PFSK-1 (cell line): ENCODE data around the gene OR1I1.

Experiments
- POLR2AphosphoS5 ChIP-seq: IDR thresholded peaks from 2 replicates; pipeline ENCODE4 v1.6.1; 2012; ENCODE audit warnings: low read depth, mild to moderate bottlenecking, control low read depth, low read length, moderate library complexity
- REST ChIP-seq, 2 experiments: IDR thresholded peaks; 2 replicates each; pipeline versions ENCODE4 v1.6.1 to v1.8.0; 2011 to 2012; ENCODE audit warnings: low read depth in 2 of 2, low read length in 2 of 2, control low read depth in 1 of 2, inconsistent platforms in 1 of 2, mild to moderate bottlenecking in 1 of 2, moderate library complexity in 1 of 2; ENCODE audit not compliant: insufficient read depth in 1 of 2

- TF ChIP-seq REST (IDR thresholded peaks at IDR 0.05; ENCODE audit: insufficient read depth in 1 of 2, low read depth in 2 of 2, low read length in 2 of 2) = no peak
- no peak for TF ChIP-seq POLR2AphosphoS5
Measured at GRCh38 chr19:15047680-15048079, 34.3 kb upstream of the OR1I1 start.
